Activated T-cell treated with anti-CD3 and anti-CD28 coated beads for 48 hours (primary cell): Measurements from ENCODE around the gene ZKSCAN1.

ENCODE experiments used
- DNase-seq: peaks from one replicate; pipeline ENCODE4 v3.0.0-alpha.2; 2020; ENCODE audit warnings: low read depth

ZKSCAN1 gene

DNA sequence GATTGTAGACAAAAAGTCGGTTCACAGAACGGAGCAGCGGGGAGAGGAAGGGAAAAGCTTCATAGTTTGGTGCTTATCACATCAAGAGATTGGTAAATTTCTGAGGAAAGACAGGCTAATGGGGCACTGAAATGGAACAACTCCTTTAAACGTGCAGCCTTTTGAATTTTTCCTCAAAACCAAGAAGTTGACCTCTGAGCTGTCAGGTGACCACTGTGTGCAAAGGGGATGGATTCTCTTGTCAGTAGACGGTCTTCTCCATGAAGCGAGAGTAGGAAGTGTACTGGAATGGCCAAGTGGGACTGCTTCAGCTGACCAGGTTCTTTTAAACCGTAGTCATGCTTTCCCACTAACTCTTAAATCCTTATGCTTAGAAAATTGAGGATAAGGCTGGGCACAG is 22.9 kb downstream of the ZKSCAN1 start:
- no peak for DNase-seq

DNA sequence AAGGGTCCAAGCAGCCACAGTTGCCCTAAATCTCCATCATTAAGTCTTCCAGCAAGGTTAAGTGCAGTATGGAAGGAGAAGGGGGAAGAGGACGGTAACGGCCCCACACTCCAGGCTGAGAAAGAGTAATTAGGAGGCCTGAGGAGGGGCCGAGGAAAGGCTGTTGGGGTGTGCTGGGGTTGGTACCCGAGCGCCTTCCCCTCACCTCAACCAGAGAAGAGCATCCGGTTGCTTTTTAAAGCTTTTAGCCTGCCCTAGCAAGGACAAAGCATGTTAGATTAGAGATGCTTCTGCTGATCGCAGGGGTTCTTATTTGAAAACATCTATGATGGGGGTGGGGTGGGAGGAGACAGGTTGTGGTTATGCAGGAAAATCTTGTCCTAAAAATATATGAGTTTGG is 25.2 kb downstream of the ZKSCAN1 start:
- DNase-seq: no peak

- DNase-seq: no peak
Observed at GRCh38 chr7:100044718-100045117, 29.3 kb downstream of the ZKSCAN1 start.

- no peak for DNase-seq
Observed at GRCh38 chr7:100048680-100049079, 33.3 kb downstream of the ZKSCAN1 start.

DNA sequence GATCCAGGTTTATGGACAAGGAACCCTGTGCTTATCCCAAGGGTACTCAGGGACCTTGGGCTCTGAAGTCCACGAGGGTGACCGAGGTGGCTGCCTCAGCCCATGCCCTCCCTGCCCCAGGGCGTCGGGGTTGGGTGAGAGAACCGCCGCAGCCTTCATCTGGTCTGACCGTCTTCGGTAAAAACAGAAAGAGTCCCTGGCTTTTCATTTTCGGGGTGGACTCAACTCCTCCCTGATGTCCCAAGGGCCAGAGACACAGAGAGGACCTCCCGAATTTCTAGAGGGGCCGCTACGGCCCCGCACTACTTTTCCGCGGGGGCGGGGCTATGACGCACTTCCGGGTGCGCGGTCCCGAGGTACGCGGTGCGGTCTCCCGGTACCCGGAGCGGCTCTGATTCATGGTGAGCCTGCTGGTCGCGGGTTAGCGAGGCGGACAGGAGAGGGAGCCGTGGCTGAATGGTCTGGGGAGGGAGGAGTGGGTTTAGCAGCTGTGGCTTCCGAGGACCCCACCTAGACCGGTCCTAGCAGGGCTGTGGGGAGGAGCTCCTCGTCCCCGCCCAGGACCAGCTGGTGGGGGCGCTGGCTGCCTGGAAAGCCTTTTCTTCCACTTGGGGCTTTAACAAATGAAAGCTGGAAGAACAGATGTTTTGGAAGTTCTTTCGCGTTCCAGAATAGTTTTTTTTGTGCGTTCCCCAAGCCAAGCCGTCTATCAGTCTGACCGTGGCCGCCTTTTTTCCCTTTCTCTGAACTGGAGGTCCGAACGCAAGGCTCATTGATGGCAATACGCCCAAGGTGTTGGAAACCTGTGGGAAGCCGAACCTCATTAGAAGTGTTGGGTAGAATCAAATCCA is 34.3 kb downstream of the ZKSCAN1 start, which contains the start of gene ZSCAN21:
TSS of gene ZSCAN21 (plus strand) at position 334 of the 851 bp plus-strand sequence. CDS start 7,233 bp downstream, outside the sequence.
- peak; percentile 80 for DNase-seq

DNA sequence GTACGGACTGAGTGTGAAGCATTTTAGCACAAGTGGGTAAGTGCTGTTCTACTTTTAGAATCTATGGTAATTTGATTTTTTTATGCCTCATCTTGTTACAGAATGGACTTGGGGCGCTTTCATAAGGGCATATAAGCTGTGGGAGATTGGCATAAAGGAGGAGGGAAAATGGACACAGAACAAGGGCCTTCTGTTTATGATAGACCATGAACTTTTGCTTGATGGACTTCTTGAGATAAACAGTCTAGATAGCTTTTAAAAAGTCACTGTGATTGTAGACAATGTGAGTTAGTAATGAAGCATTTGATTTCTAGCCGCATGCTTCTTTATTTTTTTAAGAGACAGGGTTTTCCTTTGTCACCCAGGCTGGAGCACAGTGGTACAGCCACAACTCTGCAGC is 36.2 kb downstream of the ZKSCAN1 start:
- DNase-seq: no peak

DNA sequence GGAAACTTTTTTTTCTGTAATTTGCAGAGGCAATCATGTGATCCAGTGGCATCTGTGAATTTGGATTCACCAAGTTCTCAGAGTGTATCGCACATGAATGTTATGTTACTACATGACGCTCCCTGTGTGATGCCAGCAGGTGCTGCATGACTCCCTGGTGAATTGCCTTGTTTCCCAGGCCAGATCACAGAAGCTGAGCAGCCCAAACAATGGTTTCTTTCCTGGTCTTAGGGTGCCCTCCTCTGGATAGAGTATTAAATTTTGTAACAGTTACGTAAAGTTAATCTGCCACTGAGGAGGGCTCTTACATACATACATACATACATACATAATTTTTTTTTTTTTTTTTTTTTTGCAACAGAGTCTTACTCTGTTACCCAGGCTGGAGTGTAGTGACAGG is 37.8 kb downstream of the ZKSCAN1 start:
- DNase-seq: no peak

DNA sequence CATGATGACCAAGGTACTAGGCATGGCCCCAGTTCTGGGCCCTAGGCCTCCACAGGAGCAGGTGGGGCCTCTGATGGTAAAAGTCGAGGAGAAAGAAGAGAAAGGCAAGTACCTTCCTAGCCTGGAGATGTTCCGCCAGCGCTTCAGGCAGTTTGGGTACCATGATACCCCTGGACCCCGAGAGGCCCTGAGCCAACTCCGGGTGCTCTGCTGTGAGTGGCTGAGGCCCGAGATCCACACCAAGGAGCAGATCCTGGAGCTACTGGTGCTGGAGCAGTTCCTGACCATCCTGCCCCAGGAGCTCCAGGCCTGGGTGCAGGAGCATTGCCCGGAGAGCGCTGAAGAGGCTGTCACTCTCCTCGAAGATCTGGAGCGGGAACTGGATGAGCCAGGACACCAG is 41.6 kb downstream of the ZKSCAN1 start:
- DNase-seq: no peak

GRCh38 chr7:100059251-100059739 is 43.9 kb downstream of the ZKSCAN1 start:
- no peak for DNase-seq

DNA sequence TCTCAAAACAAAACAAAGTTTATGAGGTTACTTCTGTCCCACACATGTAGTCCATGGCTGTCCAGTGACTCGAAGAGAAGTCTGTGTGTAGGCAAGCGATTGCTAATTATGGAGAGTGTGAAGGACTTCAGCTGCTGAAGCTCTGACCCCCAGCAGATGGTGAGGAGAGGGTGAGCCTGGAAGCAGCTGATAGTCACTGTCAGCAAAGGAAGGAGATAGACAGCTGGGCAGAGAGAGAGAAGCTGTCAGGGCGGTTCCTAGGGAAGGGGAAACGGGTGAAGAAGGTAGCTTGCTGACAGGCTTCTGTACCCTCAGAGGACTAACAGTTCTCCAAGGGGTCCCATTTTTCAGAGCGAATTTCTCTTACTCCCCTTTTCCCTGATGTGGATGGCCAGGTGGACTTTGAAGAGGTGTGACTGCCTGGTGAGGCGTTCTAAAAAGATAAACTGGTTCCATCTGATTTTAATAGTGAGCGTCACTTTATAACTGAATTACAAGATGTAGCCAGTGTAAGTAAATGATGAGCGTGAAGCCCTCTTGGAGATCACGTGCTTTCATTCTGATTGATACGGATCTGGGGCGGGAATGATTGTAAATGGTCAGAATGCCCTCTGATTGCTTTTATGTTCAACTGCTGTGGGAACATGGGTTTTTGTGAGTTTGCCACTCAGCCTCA is 46.3 kb downstream of the ZKSCAN1 start:
- DNase-seq: no peak

GRCh38 chr7:100063376-100063775 is 48.0 kb downstream of the ZKSCAN1 start:
- DNase-seq: no peak

- DNase-seq: no peak
Observed at GRCh38 chr7:100064162-100064561, 48.8 kb downstream of the ZKSCAN1 start.

DNA sequence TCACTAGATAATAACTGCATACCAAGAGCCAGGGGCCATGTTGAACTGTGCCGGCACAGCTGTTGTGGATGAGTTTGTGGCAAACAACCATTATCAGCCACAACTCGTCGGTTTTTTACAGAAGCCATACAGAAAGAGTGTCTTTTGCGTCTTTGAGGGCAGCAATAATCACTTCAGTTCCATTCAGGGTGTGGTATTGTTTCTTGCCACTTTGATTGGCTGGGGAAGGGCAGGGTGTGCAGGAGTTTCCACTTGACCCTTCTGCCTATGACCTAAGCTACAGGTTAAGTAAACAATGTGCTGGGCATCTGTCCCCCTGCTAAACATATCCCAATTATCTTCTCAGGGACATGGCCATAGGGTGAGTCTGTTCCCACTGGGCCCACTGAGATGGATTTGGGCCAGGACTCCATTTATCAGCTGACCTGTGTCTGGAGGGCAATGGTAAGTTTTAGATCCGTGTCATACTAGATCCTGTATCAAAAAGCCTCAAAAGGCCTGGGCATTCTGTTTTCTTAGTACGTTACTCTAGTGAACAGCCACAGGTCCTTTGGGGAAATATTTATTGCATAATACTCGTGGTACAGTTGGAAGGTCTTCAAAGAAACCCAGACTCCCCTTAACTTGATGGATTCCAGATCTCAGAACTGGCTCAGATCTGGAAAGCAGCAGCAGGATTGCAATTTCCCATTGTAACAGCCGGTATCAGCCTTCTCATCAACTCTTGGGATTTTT is 50.2 kb downstream of the ZKSCAN1 start:
- DNase-seq: no peak

DNA sequence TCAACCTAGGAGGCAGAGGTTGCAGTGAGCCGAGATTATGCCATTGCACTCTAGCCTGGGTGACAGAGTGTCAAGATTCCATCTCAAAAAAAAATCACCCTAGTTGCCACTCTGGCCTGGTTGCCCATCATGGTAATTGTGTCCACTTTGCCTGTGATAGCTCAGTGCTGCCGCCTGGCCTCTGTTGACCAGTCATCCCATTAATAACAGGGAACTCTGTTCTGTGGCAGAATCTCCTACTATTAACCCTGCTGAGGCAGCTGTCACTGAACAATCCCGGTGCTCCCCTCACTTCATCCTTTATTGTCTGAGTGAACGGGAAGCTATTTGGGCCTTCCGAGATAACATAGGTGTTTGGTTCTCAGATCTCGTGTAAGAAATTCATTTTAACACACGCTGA is 51.6 kb downstream of the ZKSCAN1 start:
- no peak for DNase-seq

- no peak for DNase-seq
Observed at GRCh38 chr7:100069991-100070390, 54.6 kb downstream of the ZKSCAN1 start.

DNA sequence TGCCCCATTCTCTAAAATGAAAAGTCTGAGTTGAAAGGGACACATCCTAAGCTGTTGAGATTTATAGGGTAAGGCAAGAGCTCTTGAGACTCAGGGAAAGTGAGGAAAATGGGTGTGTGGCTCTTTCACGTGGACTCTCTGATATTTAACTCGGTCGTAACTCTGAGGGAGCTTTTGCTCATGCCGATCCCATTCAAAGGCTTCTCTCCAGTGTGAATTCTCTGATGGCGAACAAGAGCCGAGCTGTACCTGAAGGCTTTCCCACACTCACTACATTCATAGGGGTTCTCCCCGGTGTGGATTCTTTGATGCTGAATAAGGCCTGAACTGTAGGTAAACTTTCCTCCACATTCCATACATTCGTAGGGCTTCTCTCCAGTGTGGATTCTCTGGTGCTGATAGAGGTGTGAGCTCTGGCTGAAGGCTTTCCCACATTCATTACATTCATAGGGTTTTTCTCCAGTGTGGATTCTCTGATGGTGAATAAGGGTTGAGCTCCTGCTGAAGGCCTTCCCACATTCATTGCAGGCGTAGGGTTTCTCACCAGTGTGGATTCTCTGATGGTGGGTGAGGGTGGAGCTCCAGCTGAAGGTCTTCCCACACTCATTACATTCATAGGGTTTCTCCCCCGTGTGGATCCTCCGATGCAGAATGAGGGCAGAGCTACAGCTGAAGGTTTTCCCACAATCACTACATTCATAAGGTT is 55.8 kb downstream of the ZKSCAN1 start:
- no peak for DNase-seq

DNA sequence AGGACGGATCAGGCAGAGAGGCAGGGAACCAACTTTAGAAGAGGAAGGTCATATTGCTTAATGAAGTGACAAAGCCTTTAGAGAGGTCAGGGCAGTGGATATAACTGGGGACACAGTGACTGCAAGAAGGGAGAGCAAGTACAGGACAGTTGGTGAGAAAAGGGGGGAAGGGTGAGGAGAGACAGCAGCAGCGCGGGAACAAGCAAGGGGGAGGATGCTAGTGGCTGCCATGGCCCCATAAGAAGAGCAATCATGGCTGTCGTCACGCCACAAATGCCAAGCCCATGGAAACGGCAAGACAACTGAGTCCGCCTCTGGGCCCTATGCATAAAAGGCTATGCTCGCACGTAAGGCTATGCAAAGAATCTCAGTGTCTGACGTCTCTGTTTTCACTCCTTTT is 57.1 kb downstream of the ZKSCAN1 start:
- no peak for DNase-seq

GRCh38 chr7:100074841-100075240 is 59.4 kb downstream of the ZKSCAN1 start:
- no peak for DNase-seq

DNA sequence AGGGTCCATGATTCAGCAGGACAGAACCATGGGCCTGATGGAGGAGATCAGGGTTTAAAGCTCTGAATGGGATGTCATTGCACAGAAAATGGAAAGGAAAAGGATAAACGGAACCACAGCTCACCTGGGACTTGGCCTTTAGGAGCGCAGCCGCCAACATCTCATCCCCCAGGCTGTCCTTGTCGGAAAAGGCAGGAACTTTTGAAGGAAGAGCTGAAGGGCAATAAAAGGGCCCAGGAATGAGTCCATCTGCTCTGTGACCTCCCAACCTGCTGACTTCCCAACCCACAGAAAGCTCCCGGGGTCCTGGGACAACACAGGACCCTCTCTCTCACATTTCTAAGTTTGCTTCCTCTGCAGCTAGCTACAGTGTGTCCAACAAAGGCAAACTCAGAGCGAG is 60.0 kb downstream of the ZKSCAN1 start:
- no peak for DNase-seq

DNA sequence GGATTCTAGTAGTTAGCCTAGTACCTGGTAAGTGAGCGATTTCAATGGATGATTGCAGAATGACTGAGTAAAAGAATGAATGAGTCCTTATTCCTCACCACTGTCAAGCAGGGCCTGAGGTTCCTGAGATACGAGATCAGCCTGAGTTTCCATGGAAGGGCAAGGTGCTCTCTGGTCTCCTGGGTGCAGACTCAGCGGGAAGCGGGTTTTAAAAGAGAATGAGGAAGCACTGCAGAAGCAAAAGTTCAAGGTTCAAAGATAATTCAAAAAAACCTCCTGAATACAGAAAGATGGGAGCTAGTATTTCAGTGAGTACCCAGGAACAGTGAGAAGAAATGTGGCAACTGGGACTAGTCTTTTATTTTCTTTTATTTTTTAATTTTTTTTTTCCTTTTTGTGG is 61.8 kb downstream of the ZKSCAN1 start:
- DNase-seq: no peak

- DNase-seq: no peak
Observed at GRCh38 chr7:100079024-100079560, 63.7 kb downstream of the ZKSCAN1 start.
